ENCODE measurements around the gene HSD11B1. TPM values are rescaled to one million over a fixed set of nuclear protein-coding genes. Genes with fewer than 3 reads are reported as not detected.
A peak's percentile ranks its signal among the peaks of the same experiment; 100 is the strongest.

Gene HSD11B1
- total RNA-seq, result 10 to 100 TPM in 1 of 4 donors, 1 to 10 TPM in 3; 2.0 to 10.0 (median 3.7) TPM
- polyA plus RNA-seq, result 1 to 10 TPM in 2 of 3 donors, not detected in 1; 2.2 to 2.4 TPM

- H3K36me3 ChIP-seq, result no peaks in the 10 kb centered on the region
- peak; percentile 93 for DNase-seq
- TF ChIP-seq POLR2A (IDR thresholded peaks at IDR 0.05) (no peak), CTCF (IDR thresholded peaks at IDR 0.05) (no peak), POLR2AphosphoS5 (IDR thresholded peaks at IDR 0.05) (peak; percentile 51 to 78 (median 56))
- no peak within 1 kb of the TSS for H3K4me3 ChIP-seq
- no peaks in the 10 kb centered on the region for H3K27me3 ChIP-seq
- H3K4me1 ChIP-seq, result no peaks in the 10 kb centered on the region
- intact Hi-C loops (cut with DNase I), result no loop called here
- H3K9me3 ChIP-seq, result no peaks in the 10 kb centered on the region
- H3K27ac ChIP-seq, result peak within 1 kb of the TSS in 2 of 4 donors; percentile 32 to 52
- 83 to 85% methylated on average over 6 of the region's 6 CpGs for WGBS, 2 donors
Observed at GRCh38 chr1:209704584-209704983, at the start of gene HSD11B1. Gene HSD11B1, plus strand, starts transcription at chr1:209704846. Its CDS starts 97 bp downstream, at chr1:209704943.

GRCh38 chr1:209655411-209656231, 49.0 kb upstream of the HSD11B1 start:
- no peak overlapping the region for H3K4me3 ChIP-seq
- 66 to 82% methylated on average over 9 of the region's 9 CpGs for WGBS, 2 donors
- H3K36me3 ChIP-seq, result no peaks in the 10 kb centered on the region
- no peaks in the 10 kb centered on the region for H3K27me3 ChIP-seq
- H3K27ac ChIP-seq, result no peak overlapping the region
- no peak for TF ChIP-seq CTCF (IDR thresholded peaks at IDR 0.05)
- no peak for TF ChIP-seq EP300 (IDR thresholded peaks at IDR 0.05)
- no peak for TF ChIP-seq POLR2AphosphoS5 (IDR thresholded peaks at IDR 0.05)
- no peak for TF ChIP-seq POLR2A (IDR thresholded peaks at IDR 0.05)
- intact Hi-C loops (cut with DNase I), result no loop called here
- no peaks in the 10 kb centered on the region for H3K9me3 ChIP-seq
- peaks cover 0 to 21% (median 14%) of the 10 kb centered on the region in 4 donors for H3K4me1 ChIP-seq
- no peak for DNase-seq

GRCh38 chr1:209657140-209657879, 47.3 kb upstream of the HSD11B1 start:
- WGBS, 2 donors, result 80 to 89% methylated on average over 9 of the region's 9 CpGs
- no peaks in the 10 kb centered on the region for H3K27me3 ChIP-seq
- intact Hi-C loops (cut with DNase I), result no loop called here
- no peak overlapping the region for H3K4me3 ChIP-seq
- no peaks in the 10 kb centered on the region for H3K36me3 ChIP-seq
- TF ChIP-seq EP300 (IDR thresholded peaks at IDR 0.05) (no peak), POLR2A (IDR thresholded peaks at IDR 0.05) (no peak), CTCF (IDR thresholded peaks at IDR 0.05) (no peak), POLR2AphosphoS5 (IDR thresholded peaks at IDR 0.05) (no peak)
- no peaks in the 10 kb centered on the region for H3K9me3 ChIP-seq
- DNase-seq, result no peak
- H3K27ac ChIP-seq, result no peak overlapping the region
- peaks cover 0 to 10% (median 5%) of the 10 kb centered on the region in 4 donors for H3K4me1 ChIP-seq

- no peak for DNase-seq
- H3K27ac ChIP-seq, result no peak overlapping the region
- no peak for TF ChIP-seq EP300 (IDR thresholded peaks at IDR 0.05)
- no peak for TF ChIP-seq CTCF (IDR thresholded peaks at IDR 0.05)
- no peak for TF ChIP-seq POLR2A (IDR thresholded peaks at IDR 0.05)
- TF ChIP-seq POLR2AphosphoS5 (IDR thresholded peaks at IDR 0.05), result no peak
- H3K27me3 ChIP-seq, result no peaks in the 10 kb centered on the region
- WGBS, 2 donors, result 77 to 96% methylated on average over 5 of the region's 5 CpGs
- H3K9me3 ChIP-seq, result no peaks in the 10 kb centered on the region
- intact Hi-C loops (cut with DNase I), result no loop called here
- no peaks in the 10 kb centered on the region for H3K36me3 ChIP-seq
- peaks cover 0 to 7% (median 3%) of the 10 kb centered on the region in 4 donors for H3K4me1 ChIP-seq
- no peak overlapping the region for H3K4me3 ChIP-seq
Observed at GRCh38 chr1:209657918-209658317, 46.7 kb upstream of the HSD11B1 start.

Measured in sigmoid colon (tissue), 7 donors.